HEK293 (cell line): ENCODE measurements around the gene PRTG.

Source experiments
- CTCF ChIA-PET: fragments of 350-600 bp; formaldehyde crosslinking; extraction: SDS; loops from one replicate; lab custom pipeline; 2021; ENCODE audit warnings: antibody characterized with exemption; lab: Yijun Ruan, JAX
- POLR2A ChIA-PET: fragments of 300-600 bp; formaldehyde crosslinking; extraction: SDS; loops from one replicate; lab custom pipeline; 2020; ENCODE audit warnings: antibody characterized with exemption, inconsistent platforms; lab: Yijun Ruan, JAX
- H3K27ac ChIP-seq: fragments of 200-500 bp; sonication (Bioruptor generic); 2 replicates; pipeline ENCODE4 v1.5.1; 2014; ENCODE audit warnings: low read depth, low read length, control low read depth, inconsistent platforms; ENCODE audit errors: extremely low read depth
- H3K36me3 ChIP-seq, 2 experiments: fragments of 200-500 bp in 1 of 2; sonication (Bioruptor generic) in 1 of 2; 1 replicate in 1 of 2; 2 replicates in 1 of 2; pipeline ENCODE4 v1.5.1; 2014 to 2017; ENCODE audit warnings: inconsistent platforms in 2 of 2, low read length in 2 of 2; ENCODE audit not compliant: control insufficient read depth in 2 of 2, insufficient read depth in 1 of 2
- H3K4me1 ChIP-seq: fragments of 200-500 bp; sonication (Bioruptor generic); 2 replicates; pipeline ENCODE4 v1.5.1; 2014; ENCODE audit warnings: mild to moderate bottlenecking, low read length, inconsistent platforms; ENCODE audit not compliant: control insufficient read depth, insufficient read depth
- H3K4me3 ChIP-seq: 2 replicates; pipeline ENCODE4 v1.5.1; 2011; ENCODE audit warnings: low read depth, mild to moderate bottlenecking, control low read depth, low read length, moderate library complexity
- H3K9me3 ChIP-seq: fragments of 200-500 bp; sonication (Bioruptor generic); 2 replicates; pipeline ENCODE4 v1.5.1; 2014; ENCODE audit warnings: low read depth, low read length, inconsistent platforms; ENCODE audit not compliant: control insufficient read depth, insufficient read depth
- BCL11B ChIP-seq: fragments of 450-650 bp; formaldehyde crosslinking; IDR thresholded peaks from 2 replicates; pipeline ENCODE4 v1.5.1; 2016; ENCODE audit warnings: low read depth, missing biosample characterization, missing genetic modification characterization
- HOXC10 ChIP-seq: sonication (generic); formaldehyde crosslinking; IDR thresholded peaks from 2 replicates; pipeline ENCODE4 v1.8.1; 2023; ENCODE audit warnings: mild to moderate bottlenecking, missing genetic modification reagents
- KLF16 ChIP-seq: fragments of 450-650 bp; formaldehyde crosslinking; IDR thresholded peaks from 2 replicates; pipeline ENCODE4 v1.5.1; 2017; ENCODE audit warnings: missing biosample characterization, missing genetic modification characterization
- MZF1 ChIP-seq: fragments of 450-650 bp; formaldehyde crosslinking; IDR thresholded peaks from 2 replicates; pipeline ENCODE4 v1.5.1; 2017; ENCODE audit warnings: missing biosample characterization, missing genetic modification characterization, borderline replicate concordance
- OVOL3 ChIP-seq: fragments of 450-650 bp; formaldehyde crosslinking; IDR thresholded peaks from 2 replicates; pipeline ENCODE4 v1.5.1; 2016; ENCODE audit warnings: missing biosample characterization, missing genetic modification characterization
- SCRT1 ChIP-seq: fragments of 450-650 bp; formaldehyde crosslinking; IDR thresholded peaks from 2 replicates; pipeline ENCODE4 v1.5.1; 2016; ENCODE audit warnings: missing biosample characterization, missing genetic modification characterization, borderline replicate concordance
- ZBTB17 ChIP-seq: fragments of 450-650 bp; formaldehyde crosslinking; IDR thresholded peaks from 2 replicates; pipeline ENCODE4 v1.5.1; 2016; ENCODE audit warnings: missing biosample characterization, missing genetic modification characterization
- ZIC2 ChIP-seq: fragments of 450-650 bp; formaldehyde crosslinking; IDR thresholded peaks from 2 replicates; pipeline ENCODE4 v1.5.1; 2016; ENCODE audit warnings: missing biosample characterization, missing genetic modification characterization
- ZNF114 ChIP-seq: fragments of 450-650 bp; formaldehyde crosslinking; IDR thresholded peaks from 2 replicates; pipeline ENCODE4 v1.5.0; 2017; ENCODE audit warnings: missing biosample characterization, missing genetic modification characterization
- ZNF214 ChIP-seq: fragments of 450-650 bp; formaldehyde crosslinking; IDR thresholded peaks from 2 replicates; pipeline ENCODE4 v1.5.1; 2017; ENCODE audit warnings: missing biosample characterization, mild to moderate bottlenecking, missing genetic modification characterization, borderline replicate concordance
- ZNF221 ChIP-seq: fragments of 450-650 bp; formaldehyde crosslinking; IDR thresholded peaks from 2 replicates; pipeline ENCODE4 v1.5.1; 2017; ENCODE audit warnings: missing biosample characterization, missing genetic modification characterization, borderline replicate concordance
- ZNF341 ChIP-seq: fragments of 450-650 bp; formaldehyde crosslinking; IDR thresholded peaks from 2 replicates; pipeline ENCODE4; 2016; ENCODE audit warnings: low read depth, missing biosample characterization, missing genetic modification characterization
- ZNF37A ChIP-seq: fragments of 450-650 bp; IDR thresholded peaks from 2 replicates; pipeline ENCODE4 v1.5.1; 2018; ENCODE audit warnings: missing biosample characterization, missing genetic modification characterization
- ZNF549 ChIP-seq: fragments of 450-650 bp; IDR thresholded peaks from 2 replicates; pipeline ENCODE4 v1.5.1; 2018; ENCODE audit warnings: missing biosample characterization, missing genetic modification characterization, mild to moderate bottlenecking, inconsistent platforms, moderate library complexity
- ZSCAN16 ChIP-seq: fragments of 450-650 bp; formaldehyde crosslinking; IDR thresholded peaks from 2 replicates; pipeline ENCODE4 v1.5.1; 2016; ENCODE audit warnings: missing biosample characterization, missing genetic modification characterization
- TF ChIP-seq, protein P1 (sequence below): fragments of 450-650 bp; formaldehyde crosslinking; IDR thresholded peaks from 2 replicates; pipeline ENCODE4 v1.5.1; 2016; ENCODE audit warnings: missing biosample characterization, missing genetic modification characterization
- TF ChIP-seq, protein P2 (sequence below): fragments of 450-650 bp; formaldehyde crosslinking; IDR thresholded peaks from 2 replicates; pipeline ENCODE4 v1.5.1; 2017; ENCODE audit warnings: missing biosample characterization, missing genetic modification characterization
- TF ChIP-seq, protein P3 (sequence below): fragments of 450-650 bp; formaldehyde crosslinking; IDR thresholded peaks from 2 replicates; pipeline ENCODE4 v1.5.1; 2016; ENCODE audit warnings: missing biosample characterization, missing genetic modification characterization, low read depth
- TF ChIP-seq, protein P4 (sequence below): IDR thresholded peaks from 2 replicates; pipeline ENCODE4 v1.6.1; 2011; ENCODE audit warnings: mild to moderate bottlenecking, low read depth, low read length, borderline replicate concordance

The PRTG gene

DNA sequence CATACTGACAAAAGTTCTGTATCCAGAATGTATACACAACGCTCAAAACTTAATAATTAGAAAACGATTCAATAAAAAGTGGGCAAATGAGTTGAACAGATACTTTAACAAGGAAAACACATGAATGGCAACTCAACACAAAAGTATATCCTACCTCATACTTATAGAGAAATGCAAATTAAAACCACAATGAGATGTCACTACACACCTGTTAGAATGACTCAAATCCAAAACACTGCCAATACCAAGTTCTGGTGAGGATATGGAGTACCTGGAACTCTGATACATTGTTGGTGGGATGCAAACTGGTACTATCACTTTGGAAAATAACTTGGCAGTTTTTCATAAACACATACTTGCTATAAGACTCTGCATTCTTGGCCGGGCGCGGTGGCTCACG lies 42.1 kb downstream of the PRTG start:
- Histone ChIP-seq H3K9me3 (no peaks in the 10 kb centered on the region), H3K4me3 (no peak overlapping the region), H3K4me1 (peaks cover 10% of the 10 kb centered on the region)
- POLR2A ChIA-PET = no interaction called here
- TF ChIP-seq ZIC2 = no peak
- TF ChIP-seq ZSCAN16 (tag by site-specific recombination) = no peak
- no peak for TF ChIP-seq ZNF341
- no peak for TF ChIP-seq ZNF221 (tag by site-specific recombination)
- TF ChIP-seq SCRT1 (tag by site-specific recombination) = no peak
- no peak for TF ChIP-seq ZNF214 (tag by site-specific recombination)
- TF ChIP-seq ZNF549 = no peak
- TF ChIP-seq ZNF114 = no peak
- TF ChIP-seq HOXC10 (CRISPR knock-in tag) = no peak
- no peak for TF ChIP-seq ZNF37A (tag by site-specific recombination)
- TF ChIP-seq, protein P1, sequence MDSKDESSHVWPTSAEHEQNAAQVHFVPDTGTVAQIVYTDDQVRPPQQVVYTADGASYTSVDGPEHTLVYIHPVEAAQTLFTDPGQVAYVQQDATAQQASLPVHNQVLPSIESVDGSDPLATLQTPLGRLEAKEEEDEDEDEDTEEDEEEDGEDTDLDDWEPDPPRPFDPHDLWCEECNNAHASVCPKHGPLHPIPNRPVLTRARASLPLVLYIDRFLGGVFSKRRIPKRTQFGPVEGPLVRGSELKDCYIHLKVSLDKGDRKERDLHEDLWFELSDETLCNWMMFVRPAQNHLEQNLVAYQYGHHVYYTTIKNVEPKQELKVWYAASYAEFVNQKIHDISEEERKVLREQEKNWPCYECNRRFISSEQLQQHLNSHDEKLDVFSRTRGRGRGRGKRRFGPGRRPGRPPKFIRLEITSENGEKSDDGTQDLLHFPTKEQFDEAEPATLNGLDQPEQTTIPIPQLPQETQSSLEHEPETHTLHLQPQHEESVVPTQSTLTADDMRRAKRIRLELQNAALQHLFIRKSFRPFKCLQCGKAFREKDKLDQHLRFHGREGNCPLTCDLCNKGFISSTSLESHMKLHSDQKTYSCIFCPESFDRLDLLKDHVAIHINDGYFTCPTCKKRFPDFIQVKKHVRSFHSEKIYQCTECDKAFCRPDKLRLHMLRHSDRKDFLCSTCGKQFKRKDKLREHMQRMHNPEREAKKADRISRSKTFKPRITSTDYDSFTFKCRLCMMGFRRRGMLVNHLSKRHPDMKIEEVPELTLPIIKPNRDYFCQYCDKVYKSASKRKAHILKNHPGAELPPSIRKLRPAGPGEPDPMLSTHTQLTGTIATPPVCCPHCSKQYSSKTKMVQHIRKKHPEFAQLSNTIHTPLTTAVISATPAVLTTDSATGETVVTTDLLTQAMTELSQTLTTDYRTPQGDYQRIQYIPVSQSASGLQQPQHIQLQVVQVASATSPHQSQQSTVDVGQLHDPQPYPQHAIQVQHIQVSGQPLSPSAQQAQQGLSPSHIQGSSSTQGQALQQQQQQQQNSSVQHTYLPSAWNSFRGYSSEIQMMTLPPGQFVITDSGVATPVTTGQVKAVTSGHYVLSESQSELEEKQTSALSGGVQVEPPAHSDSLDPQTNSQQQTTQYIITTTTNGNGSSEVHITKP = no peak
- no peak for TF ChIP-seq BCL11B
- TF ChIP-seq, protein P2, sequence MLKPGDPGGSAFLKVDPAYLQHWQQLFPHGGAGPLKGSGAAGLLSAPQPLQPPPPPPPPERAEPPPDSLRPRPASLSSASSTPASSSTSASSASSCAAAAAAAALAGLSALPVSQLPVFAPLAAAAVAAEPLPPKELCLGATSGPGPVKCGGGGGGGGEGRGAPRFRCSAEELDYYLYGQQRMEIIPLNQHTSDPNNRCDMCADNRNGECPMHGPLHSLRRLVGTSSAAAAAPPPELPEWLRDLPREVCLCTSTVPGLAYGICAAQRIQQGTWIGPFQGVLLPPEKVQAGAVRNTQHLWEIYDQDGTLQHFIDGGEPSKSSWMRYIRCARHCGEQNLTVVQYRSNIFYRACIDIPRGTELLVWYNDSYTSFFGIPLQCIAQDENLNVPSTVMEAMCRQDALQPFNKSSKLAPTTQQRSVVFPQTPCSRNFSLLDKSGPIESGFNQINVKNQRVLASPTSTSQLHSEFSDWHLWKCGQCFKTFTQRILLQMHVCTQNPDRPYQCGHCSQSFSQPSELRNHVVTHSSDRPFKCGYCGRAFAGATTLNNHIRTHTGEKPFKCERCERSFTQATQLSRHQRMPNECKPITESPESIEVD (tag by site-specific recombination) = no peak
- TF ChIP-seq, protein P3, sequence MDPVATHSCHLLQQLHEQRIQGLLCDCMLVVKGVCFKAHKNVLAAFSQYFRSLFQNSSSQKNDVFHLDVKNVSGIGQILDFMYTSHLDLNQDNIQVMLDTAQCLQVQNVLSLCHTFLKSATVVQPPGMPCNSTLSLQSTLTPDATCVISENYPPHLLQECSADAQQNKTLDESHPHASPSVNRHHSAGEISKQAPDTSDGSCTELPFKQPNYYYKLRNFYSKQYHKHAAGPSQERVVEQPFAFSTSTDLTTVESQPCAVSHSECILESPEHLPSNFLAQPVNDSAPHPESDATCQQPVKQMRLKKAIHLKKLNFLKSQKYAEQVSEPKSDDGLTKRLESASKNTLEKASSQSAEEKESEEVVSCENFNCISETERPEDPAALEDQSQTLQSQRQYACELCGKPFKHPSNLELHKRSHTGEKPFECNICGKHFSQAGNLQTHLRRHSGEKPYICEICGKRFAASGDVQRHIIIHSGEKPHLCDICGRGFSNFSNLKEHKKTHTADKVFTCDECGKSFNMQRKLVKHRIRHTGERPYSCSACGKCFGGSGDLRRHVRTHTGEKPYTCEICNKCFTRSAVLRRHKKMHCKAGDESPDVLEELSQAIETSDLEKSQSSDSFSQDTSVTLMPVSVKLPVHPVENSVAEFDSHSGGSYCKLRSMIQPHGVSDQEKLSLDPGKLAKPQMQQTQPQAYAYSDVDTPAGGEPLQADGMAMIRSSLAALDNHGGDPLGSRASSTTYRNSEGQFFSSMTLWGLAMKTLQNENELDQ (tag by site-specific recombination) = no peak
- TF ChIP-seq KLF16 (tag by site-specific recombination) = no peak
- no peak for TF ChIP-seq OVOL3 (tag by site-specific recombination)
- TF ChIP-seq, protein P4, sequence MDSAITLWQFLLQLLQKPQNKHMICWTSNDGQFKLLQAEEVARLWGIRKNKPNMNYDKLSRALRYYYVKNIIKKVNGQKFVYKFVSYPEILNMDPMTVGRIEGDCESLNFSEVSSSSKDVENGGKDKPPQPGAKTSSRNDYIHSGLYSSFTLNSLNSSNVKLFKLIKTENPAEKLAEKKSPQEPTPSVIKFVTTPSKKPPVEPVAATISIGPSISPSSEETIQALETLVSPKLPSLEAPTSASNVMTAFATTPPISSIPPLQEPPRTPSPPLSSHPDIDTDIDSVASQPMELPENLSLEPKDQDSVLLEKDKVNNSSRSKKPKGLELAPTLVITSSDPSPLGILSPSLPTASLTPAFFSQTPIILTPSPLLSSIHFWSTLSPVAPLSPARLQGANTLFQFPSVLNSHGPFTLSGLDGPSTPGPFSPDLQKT = no peak
- TF ChIP-seq MZF1 (tag by site-specific recombination) = no peak
- no peak for TF ChIP-seq ZBTB17
- TF ChIP-seq, all 188 proteins: peak for 0
- CTCF ChIA-PET = no interaction called here
- H3K27ac ChIP-seq = no peak overlapping the region
- no peaks in the 10 kb centered on the region for H3K36me3 ChIP-seq
